Esophagus squamous epithelium (tissue), 4 donors: ENCODE measurements around the gene TNFRSF13B.

Source experiments
- POLR2A ChIP-seq, 4 donors: fragments of 450-650 bp; IDR thresholded peaks; one replicate each; pipeline ENCODE4 v1.6.1; 2017; ENCODE audit warnings: antibody characterized with exemption in 4 of 4, mild to moderate bottlenecking in 4 of 4, moderate library complexity in 3 of 4
- TF ChIP-seq, protein P1 (sequence below), 6 experiments: fragments of 450-650 bp in 4 of 6; fragments of 200-600 bp in 2 of 6; sonication (generic) in 2 of 6; IDR thresholded peaks; one replicate each; pipeline ENCODE4 v1.5.1; 2016 to 2019; ENCODE audit warnings: antibody characterized with exemption in 6 of 6, mild to moderate bottlenecking in 4 of 6, moderate library complexity in 4 of 6

DNA sequence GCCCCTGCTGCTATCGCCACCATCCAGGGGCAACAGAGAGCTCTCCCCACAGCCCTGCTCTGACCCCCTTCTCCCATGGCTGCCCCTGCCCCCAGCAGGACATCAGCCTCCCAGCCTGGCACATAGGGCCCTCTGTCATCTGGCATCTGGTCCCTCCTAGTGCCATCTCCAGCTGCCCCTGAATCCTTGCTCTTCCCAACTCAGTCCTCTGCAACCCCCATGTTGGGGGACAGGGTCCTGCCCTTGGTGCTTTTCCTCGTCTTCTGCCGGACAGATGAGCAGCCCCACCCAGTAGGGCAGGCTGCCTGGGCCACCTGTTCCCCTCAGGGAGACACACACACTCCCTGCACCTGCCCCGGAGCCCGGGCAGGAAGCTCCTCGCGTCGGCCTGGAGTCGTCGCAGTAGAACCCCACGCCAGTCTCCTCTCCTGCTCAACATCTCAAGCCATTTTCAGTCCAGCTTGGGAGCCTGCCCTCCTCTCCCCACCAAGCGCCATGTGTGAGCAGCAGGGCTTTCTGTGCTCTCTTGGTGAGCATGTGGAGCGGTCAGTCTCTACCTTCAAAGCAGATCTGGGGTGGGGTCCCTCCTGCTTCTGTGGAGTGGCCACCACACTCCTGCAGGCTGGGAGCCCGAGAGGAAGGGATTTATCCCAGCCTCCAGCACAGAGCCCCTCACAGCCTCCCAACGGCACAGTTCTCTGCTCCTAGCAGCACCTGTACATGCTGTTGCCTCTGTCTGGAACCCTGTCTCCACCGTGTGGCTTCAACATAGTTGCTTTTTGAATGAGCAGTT, 28.2 kb downstream of the TNFRSF13B start:
- TF ChIP-seq POLR2A (IDR thresholded peaks at IDR 0.05), result no peak
- TF ChIP-seq, protein P1, sequence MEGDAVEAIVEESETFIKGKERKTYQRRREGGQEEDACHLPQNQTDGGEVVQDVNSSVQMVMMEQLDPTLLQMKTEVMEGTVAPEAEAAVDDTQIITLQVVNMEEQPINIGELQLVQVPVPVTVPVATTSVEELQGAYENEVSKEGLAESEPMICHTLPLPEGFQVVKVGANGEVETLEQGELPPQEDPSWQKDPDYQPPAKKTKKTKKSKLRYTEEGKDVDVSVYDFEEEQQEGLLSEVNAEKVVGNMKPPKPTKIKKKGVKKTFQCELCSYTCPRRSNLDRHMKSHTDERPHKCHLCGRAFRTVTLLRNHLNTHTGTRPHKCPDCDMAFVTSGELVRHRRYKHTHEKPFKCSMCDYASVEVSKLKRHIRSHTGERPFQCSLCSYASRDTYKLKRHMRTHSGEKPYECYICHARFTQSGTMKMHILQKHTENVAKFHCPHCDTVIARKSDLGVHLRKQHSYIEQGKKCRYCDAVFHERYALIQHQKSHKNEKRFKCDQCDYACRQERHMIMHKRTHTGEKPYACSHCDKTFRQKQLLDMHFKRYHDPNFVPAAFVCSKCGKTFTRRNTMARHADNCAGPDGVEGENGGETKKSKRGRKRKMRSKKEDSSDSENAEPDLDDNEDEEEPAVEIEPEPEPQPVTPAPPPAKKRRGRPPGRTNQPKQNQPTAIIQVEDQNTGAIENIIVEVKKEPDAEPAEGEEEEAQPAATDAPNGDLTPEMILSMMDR (IDR thresholded peaks at IDR 0.05), result no peak
